ENCODE measurements around the gene DOHH.
"Not testable (repeated sequence)": the region's sequence is repeated elsewhere in the genome, so short reads cannot be mapped to it uniquely, and the experiment has no call there.

DOHH gene

DNA sequence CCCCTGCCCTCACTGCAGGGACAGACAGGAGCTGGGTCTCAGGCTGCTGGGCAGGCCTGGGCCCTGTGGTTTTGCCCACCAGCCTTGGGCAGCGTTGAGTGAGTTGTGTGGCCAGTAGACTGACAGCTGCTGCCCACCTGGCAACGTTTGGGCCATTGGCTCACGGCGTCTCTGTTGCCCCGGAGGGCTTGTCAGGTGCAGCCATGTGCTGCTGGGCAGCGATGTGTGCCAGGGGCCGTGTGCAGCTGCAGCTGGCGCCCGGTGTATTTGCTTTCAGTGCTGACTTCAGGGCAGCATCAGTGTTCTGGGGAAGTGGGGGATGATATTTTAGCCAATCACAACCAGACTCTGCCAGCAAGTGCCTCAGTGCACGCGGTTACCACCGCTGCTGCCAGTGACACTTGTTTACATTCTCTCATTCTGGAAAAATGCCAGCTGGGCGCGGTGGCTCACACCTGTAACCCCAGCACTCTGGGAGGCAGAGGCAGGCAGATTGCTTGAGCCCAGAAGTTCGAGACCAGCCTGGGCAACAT, 16.3 kb upstream of the DOHH start:
- peak overlapping the region; percentile 69 for H3K27ac Mint-ChIP-seq
- H3K36me3 Mint-ChIP-seq (ENCODE audit: low read depth): peaks cover 22% of the 10 kb centered on the region
- H3K27me3 Mint-ChIP-seq: no peaks in the 10 kb centered on the region
- no peaks in the 10 kb centered on the region for H3K9me3 Mint-ChIP-seq
- no peak for DNase-seq
- peaks cover 46% of the 10 kb centered on the region for H3K4me1 Mint-ChIP-seq (ENCODE audit: low read depth)
- no peak overlapping the region for H3K4me3 Mint-ChIP-seq

DNA sequence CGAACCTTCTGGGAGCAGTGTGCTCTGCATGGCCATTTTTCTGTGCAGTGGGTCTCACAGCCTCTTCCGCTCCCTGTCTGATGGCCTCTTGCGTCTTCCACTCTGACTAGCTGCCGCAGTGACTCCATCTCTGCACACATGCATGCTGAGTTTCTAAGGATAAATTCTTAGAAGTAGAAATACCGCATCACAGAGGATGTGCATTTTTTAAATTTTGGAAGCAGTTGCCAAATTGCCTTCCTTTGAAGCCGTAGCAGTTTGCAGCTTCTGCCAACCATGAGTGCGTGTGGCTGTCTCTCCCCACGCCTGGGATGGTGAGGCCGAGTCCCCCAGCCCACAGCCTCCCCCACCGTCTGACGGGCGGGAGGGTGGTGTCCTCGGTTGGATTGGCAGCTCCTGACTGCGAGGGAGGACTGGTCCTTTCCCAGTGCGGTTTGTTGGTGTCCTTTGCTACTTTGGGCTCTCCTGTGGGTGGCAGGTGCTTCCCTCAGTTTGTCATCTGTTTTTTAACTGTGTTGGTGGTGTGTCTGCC, 15.5 kb upstream of the DOHH start:
- DNase-seq: no peak
- no peaks in the 10 kb centered on the region for H3K9me3 Mint-ChIP-seq
- no peak overlapping the region for H3K4me3 Mint-ChIP-seq
- no peaks in the 10 kb centered on the region for H3K27me3 Mint-ChIP-seq
- peak overlapping the region; percentile 80 for H3K27ac Mint-ChIP-seq
- peaks cover 48% of the 10 kb centered on the region for H3K4me1 Mint-ChIP-seq (ENCODE audit: low read depth)
- peaks cover 23% of the 10 kb centered on the region for H3K36me3 Mint-ChIP-seq (ENCODE audit: low read depth)

DNA sequence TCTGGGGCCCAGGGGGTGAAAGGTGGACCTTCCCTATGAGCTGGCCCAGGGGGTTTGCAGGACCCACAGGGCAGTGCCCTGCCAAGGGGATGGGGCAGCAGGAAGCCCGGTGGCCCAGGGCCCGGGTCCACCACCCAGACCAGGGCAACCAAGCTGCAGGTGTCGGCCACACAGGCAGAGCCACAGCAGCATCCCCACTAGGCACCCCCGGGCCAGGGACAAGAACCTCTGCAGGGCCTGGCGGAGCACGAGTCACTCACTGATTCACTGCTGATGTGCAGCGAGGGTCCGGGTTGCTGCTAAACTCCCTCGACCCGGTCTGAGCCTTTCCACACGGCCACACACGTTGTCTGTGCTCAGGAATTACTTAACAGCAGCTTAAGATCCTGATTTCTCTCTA, 14.5 kb upstream of the DOHH start:
- Mint-ChIP-seq H3K4me3 (no peak overlapping the region), H3K9me3 (no peaks in the 10 kb centered on the region), H3K4me1 (ENCODE audit: low read depth) (peaks cover 57% of the 10 kb centered on the region), H3K27ac (peak overlapping the region; percentile 24), H3K36me3 (ENCODE audit: low read depth) (peaks cover 30% of the 10 kb centered on the region), H3K27me3 (no peaks in the 10 kb centered on the region)
- DNase-seq: no peak

DNA sequence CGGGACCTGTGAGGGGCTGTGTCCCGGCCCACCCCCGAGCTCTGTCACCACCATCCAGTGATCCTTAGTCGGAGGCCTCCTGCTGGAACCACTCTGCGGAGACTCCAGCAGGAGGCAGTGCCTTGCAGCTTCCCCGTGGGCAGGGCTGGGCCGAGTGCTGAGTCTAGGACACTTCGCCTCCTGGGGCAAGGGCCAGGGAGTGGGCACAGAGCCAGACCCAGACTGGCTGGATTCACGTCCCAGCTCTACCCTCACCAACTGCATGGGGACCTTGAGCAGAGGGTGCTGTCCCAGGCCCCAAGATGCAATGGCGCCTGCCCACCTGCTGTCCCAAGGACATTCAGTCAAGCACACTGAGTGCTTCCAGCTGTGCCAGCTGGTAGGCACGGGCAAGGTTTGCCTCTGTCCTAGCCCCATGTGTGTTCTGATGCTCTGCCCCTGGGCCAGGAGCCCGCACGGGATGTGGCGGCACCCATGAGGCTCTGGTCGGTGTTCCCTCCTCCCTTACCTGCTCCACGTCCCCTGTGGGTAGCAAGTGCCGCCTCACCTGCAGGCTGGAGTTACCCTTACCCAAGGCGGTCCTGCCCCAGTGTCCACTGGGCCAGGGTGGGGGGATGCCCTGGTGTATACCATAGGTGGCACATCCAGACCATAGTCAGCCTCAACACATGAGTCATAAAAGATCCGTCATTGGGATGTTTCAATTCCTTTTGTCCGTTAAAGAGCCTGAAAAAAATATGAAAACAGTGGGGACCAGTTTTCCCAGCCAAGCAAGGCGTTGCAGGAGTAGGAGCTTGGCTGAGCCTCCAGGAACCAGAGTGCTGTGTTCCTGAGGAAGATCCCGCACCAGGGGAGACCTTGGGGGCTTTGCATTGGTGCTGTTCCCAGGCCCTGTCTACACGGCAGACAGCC, 13.0 kb upstream of the DOHH start:
- no peaks in the 10 kb centered on the region for H3K9me3 Mint-ChIP-seq
- peak overlapping the region; percentile 20 for H3K27ac Mint-ChIP-seq
- peaks cover 70% of the 10 kb centered on the region for H3K4me1 Mint-ChIP-seq (ENCODE audit: low read depth)
- peaks cover 36% of the 10 kb centered on the region for H3K36me3 Mint-ChIP-seq (ENCODE audit: low read depth)
- H3K4me3 Mint-ChIP-seq: no peak overlapping the region
- H3K27me3 Mint-ChIP-seq: no peaks in the 10 kb centered on the region
- no peak for DNase-seq

DNA sequence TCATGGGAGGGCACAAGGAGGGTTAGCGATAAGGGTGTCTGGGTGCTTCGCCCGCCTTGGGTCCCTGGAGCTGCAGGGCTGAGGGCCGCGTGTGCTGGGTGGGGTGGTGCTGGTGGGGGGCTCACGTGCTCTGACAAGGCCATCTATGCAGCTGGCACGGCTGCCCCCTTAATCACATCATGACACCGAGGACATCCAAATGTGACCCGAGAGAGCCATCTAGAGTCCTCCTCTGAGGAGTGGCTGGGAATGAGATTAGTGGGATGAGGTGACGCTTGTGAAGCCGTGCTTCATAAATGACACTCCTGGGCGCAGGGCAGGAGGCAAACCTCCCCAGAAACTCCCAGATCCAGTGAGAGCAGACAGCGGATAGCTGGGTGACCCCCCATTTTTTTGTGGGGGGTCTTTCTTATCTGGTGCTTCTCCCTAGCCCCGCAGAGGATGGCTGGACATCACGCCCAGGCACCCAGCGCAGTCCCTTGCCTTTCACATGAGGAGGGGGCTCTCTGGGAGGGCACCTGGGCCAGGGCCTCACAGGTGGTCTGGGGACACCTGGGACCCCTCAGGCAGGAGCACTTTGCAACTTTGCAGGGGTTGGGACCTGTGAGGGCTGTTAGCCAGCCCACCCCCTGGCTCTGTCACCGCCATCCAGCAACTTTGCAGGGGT, 12.2 kb upstream of the DOHH start:
- Mint-ChIP-seq H3K36me3 (ENCODE audit: low read depth) (peaks cover 39% of the 10 kb centered on the region), H3K9me3 (no peaks in the 10 kb centered on the region), H3K27me3 (no peaks in the 10 kb centered on the region), H3K4me3 (no peak overlapping the region), H3K4me1 (ENCODE audit: low read depth) (peaks cover 70% of the 10 kb centered on the region), H3K27ac (no peak overlapping the region)
- no peak for DNase-seq

DNA sequence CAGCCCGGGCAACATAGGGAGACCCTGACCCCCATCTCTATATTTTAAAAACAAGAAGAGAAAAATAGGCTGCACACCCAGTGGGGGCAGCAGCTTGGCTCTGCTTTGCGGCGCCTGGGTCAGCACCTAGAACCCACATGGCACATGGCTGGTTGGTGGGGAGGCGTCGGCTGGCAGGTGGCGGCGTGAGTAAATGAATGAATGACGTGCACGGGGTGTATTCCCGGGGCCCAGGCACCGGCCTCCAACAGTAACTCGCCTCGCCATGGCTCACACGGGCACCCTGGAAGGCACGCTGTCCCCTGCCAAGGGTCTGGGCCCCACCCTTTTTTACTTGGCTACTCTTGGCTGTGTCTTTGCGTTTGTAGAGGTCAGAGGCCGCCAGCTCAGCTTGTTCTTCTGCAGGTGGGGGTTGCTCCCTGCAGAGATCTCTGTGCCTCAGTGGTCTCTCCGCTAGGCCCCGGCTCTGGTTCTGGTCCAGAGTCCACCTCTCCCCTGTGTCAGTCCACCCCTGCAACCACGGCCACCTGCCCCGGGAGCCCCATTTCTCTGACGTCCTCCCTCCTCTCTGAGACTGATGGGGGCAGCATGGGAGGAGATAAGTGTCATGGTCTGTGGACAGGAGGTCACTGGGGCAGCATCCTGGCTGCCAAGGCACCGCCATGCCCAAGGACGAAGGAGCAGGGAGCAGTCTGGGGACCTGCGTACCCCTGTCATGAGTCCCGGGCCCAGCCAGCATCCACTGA, 11.2 kb upstream of the DOHH start:
- no peak overlapping the region for H3K27ac Mint-ChIP-seq
- no peak overlapping the region for H3K4me3 Mint-ChIP-seq
- no peaks in the 10 kb centered on the region for H3K27me3 Mint-ChIP-seq
- H3K9me3 Mint-ChIP-seq: no peaks in the 10 kb centered on the region
- DNase-seq: no peak
- peaks cover 73% of the 10 kb centered on the region for H3K4me1 Mint-ChIP-seq (ENCODE audit: low read depth)
- H3K36me3 Mint-ChIP-seq (ENCODE audit: low read depth): peaks cover 45% of the 10 kb centered on the region

DNA sequence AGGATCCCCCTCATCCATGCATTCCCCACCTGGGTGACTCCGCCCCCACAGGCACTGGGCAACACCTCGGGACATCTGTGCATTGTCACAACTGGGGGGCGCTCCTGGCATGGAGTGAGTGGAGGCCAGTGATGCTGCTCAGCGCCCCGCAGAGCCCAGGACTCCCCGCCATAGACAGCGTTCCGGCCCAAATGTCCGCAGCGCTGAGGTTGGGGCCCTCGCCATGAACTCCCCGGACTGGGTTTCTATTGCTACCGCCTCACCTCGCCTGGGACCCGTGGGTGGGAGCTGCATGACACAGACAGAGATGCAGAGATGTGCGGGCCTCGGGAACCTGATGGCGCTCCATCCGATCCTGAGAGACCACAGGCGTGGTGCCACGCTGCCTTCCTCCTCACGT, 10.3 kb upstream of the DOHH start:
- Mint-ChIP-seq H3K27ac (no peak overlapping the region), H3K36me3 (ENCODE audit: low read depth) (peaks cover 48% of the 10 kb centered on the region), H3K4me1 (ENCODE audit: low read depth) (peaks cover 65% of the 10 kb centered on the region), H3K9me3 (no peaks in the 10 kb centered on the region), H3K4me3 (no peak overlapping the region), H3K27me3 (no peaks in the 10 kb centered on the region)
- no peak for DNase-seq

DNA sequence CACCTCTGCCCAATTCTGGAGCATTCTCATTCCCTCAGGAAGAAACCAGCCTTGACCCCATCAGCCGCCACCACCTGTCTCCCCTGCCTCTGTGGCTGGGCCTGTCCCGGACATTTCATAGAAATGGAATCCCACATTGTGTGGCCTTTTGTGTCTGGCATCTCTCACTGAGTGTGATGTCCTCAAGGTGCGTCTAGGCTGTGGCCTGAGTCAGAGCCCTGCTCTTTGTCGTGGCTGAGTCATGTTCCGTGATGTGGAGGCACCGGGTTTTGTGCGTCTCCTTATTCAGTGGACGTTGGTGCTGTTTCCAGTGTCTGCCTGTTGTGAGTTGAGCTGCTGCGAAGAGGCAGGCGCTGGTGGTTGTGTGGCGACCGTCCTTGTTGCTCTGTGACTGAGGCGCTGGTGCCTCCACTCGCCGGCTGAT, 9.1 kb upstream of the DOHH start:
- H3K36me3 Mint-ChIP-seq (ENCODE audit: low read depth): peaks cover 49% of the 10 kb centered on the region
- H3K27ac Mint-ChIP-seq: peak overlapping the region; percentile 80
- no peaks in the 10 kb centered on the region for H3K9me3 Mint-ChIP-seq
- H3K4me3 Mint-ChIP-seq: peak overlapping the region; percentile 50
- H3K4me1 Mint-ChIP-seq (ENCODE audit: low read depth): peaks cover 65% of the 10 kb centered on the region
- peak; percentile 42 for DNase-seq
- H3K27me3 Mint-ChIP-seq: no peaks in the 10 kb centered on the region

DNA sequence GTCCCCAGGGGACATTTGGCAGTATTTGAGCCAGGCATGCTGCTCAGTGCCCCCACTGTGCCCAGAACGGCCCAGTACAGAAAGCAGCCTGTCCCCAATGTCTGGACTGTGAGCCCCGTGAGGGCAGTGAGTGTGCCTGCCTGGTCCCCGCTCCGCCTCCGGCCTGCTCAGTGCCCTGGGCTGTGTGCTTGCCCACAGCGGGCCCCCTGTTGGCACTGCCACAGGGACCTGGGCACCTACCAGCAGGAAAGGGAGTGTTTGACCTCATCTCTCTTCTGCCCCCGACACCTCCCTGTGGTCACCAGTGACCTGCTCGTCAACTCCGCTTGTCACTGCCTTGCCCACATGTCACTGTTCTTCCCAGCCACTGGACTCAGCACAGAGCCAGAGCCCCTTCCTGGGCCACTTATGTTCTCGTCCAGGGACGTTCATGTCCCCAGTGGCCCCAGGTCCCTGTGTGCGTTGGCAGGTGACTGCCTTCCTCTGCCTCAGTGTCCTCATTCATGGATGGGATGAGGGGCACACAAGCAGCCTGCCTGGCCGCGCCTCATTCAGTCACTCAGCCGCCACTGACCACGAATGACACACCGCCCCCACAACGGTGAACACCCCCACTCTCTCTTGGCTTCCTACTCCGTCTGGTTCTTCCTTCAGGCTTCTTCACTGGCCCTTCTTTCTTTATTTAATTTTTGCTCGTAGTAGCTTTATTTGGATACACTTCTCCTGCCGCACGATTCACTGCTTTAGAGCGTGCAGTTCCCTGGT, 8.5 kb upstream of the DOHH start:
- Mint-ChIP-seq H3K36me3 (ENCODE audit: low read depth) (peaks cover 49% of the 10 kb centered on the region), H3K9me3 (no peaks in the 10 kb centered on the region), H3K27ac (peak overlapping the region; percentile 80), H3K4me3 (peak overlapping the region; percentile 50), H3K27me3 (no peaks in the 10 kb centered on the region), H3K4me1 (ENCODE audit: low read depth) (peaks cover 62% of the 10 kb centered on the region)
- DNase-seq: no peak

DNA sequence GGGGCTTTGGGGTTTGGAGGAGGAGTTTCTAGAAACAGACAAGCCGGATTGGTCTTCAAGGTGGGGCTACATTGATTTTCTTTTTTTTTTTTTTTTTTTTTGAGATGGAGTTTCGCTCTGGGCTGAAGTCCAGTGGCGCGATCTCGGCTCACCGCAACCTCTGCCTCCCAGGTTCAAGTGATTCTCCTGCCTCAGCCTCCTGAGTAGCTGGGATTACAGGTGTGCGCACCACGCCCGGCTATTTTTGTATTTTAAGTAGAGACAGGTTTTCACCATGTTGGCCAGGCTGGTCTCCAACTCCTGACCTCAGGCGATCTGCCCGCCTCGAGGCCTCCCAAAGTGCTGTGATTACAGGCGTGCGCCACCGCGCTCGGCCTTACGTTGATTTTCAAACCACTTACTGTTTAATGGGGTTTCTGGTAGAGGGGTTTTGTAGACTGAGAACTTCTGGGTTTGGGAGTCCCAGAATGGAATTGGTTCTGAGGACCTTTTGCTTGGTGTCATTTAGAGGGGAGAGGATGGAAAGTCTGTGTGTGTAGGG, 7.7 kb upstream of the DOHH start:
- Mint-ChIP-seq H3K4me3 (peak overlapping the region; percentile 50), H3K4me1 (ENCODE audit: low read depth) (peaks cover 58% of the 10 kb centered on the region), H3K36me3 (ENCODE audit: low read depth) (peaks cover 46% of the 10 kb centered on the region), H3K27ac (peak overlapping the region; percentile 33)
- not testable (repeated sequence) for H3K27me3 Mint-ChIP-seq, H3K9me3 Mint-ChIP-seq, DNase-seq

DNA sequence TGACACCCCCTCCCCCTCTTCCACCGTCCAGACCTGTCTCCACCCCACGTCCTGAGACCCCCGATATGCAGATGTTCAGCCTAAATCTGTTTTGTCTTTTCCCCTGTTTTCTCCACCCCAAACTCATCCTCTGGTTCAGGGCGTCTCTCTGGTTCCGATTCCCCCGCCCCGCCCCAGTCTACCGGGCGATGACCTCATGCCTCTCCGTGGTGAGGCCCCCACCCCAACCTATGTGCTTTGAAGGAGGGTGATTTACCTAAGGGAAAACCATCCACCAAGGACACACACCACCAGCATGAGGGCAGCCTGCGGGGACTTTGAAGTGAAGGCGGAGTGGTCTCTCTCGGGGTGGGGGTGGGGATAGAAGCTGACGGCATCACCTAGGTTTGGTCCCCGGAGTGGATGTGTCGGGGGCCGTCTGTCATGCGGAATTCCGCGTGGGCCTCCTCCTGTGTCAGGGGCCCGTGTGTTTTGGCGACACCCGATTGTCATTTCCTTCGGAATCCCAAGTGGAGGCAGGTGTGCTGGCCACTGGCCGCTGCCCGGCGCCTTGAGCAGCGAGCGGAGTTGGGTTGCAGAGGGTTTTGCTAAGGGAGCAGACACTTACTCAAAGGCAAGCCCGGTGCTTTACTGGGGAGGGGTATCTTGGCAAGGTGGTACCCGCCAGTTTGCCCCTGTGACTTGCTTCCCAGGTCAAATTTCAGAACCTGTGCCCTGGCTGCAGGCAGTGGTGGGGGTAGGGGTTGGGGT, 7.1 kb upstream of the DOHH start:
- Mint-ChIP-seq H3K27me3 (no peaks in the 10 kb centered on the region), H3K27ac (peak overlapping the region; percentile 89), H3K4me1 (ENCODE audit: low read depth) (peaks cover 57% of the 10 kb centered on the region), H3K4me3 (peak overlapping the region; percentile 93), H3K36me3 (ENCODE audit: low read depth) (peaks cover 46% of the 10 kb centered on the region), H3K9me3 (no peaks in the 10 kb centered on the region)
- peak; percentile 51 for DNase-seq

DNA sequence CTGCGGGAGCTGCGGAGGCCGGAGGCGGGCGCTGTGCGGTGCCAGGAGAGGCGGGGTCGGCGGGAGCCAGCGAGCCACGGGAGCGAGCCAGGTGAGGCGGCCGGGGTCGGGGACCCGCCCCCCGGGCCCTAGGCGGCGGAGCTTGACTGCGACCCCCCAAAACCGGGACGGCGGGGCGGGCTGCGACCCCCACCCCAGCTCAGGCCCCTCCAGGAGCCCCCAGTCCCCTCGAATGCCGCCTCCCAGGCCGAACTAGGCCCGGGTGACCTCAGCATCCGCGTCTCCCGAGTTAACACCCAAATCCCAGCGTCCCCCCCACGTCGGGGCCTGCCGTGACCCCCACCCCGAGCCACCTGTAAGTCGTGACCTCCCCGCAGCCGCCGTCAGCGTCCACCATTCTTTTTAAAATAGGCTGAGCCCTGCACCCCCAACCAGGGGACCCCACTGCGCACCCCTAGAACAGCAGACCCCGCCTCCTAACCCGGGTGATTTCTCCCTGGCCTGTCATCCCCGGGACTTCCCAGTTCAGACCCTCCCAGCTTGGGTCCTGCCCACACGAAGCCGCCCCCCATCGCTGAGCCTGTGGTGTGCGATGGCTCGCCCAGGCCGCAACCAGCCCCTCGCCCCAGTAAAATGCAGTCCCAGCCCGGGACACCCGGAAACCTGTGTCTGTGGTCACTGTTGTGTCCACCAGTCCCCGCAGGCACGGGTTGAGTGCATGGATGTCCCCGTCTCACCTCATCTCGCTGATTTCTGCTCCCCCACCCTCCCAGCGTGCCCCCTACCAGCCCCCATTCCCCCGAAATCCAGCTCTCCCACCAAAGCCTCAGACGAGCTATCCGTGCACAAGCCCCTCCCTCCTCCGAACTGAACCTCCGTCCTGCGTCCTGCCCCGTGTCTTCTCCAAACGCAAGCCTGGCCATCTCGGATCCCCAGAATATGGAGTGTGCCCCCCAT, 6.2 kb upstream of the DOHH start:
- H3K4me3 Mint-ChIP-seq: peak overlapping the region; percentile 93
- no peaks in the 10 kb centered on the region for H3K9me3 Mint-ChIP-seq
- DNase-seq: peak; percentile 53
- peaks cover 42% of the 10 kb centered on the region for H3K36me3 Mint-ChIP-seq (ENCODE audit: low read depth)
- H3K27me3 Mint-ChIP-seq: no peaks in the 10 kb centered on the region
- peak overlapping the region; percentile 89 for H3K27ac Mint-ChIP-seq
- peaks cover 51% of the 10 kb centered on the region for H3K4me1 Mint-ChIP-seq (ENCODE audit: low read depth)

Measured in activated T-cell treated with anti-CD3 and anti-CD28 coated beads, Interleukin-2, amount 50 U/mL, for 24 hours (primary cell).